Measurements from ENCODE around the gene SLC13A4. TPM values are rescaled to one million over a fixed set of nuclear protein-coding genes. Genes with fewer than 3 reads are reported as not detected.

SLC13A4 gene
- total and polyA plus RNA-seq, 8 donors: 0.08 TPM; not detected in 7

GRCh38 chr7:135761751-135762488 lies 33.9 kb upstream of the SLC13A4 start:
- 51 to 64% methylated on average over 10 of the region's 10 CpGs for WGBS, 2 donors
- no peak for DNase-seq

GRCh38 chr7:135759532-135759931 lies 31.5 kb upstream of the SLC13A4 start:
- Histone ChIP-seq H3K36me3 (no peaks in the 10 kb centered on the region), H3K4me3 (no peak overlapping the region), H3K4me1 (no peaks in the 10 kb centered on the region), H3K27ac (no peak overlapping the region), H3K9me3 (no peaks in the 10 kb centered on the region), H3K27me3 (no peaks in the 10 kb centered on the region)
- 47 to 66% methylated on average over 4 of the region's 4 CpGs for WGBS, 2 donors
- FAIRE-seq (no peak), DNase-seq (no peak), ATAC-seq (no peak)
- intact Hi-C loops (cut with DNase I): no loop called here
- TF ChIP-seq CTCF (IDR thresholded peaks at IDR 0.05): no peak

More at GRCh38 chr7:135761751-135762488, 33.9 kb upstream of the SLC13A4 start:
- no peaks in the 10 kb centered on the region for H3K27me3 ChIP-seq
- no peaks in the 10 kb centered on the region for H3K4me1 ChIP-seq
- ATAC-seq (no peak), FAIRE-seq (no peak)
- no peaks in the 10 kb centered on the region for H3K36me3 ChIP-seq
- intact Hi-C loops (cut with DNase I): no loop called here
- TF ChIP-seq CTCF (IDR thresholded peaks at IDR 0.05): no peak
- H3K27ac ChIP-seq: no peak overlapping the region
- no peak overlapping the region for H3K4me3 ChIP-seq
- H3K9me3 ChIP-seq: no peaks in the 10 kb centered on the region

- peak in 1 of 4 donors; percentile 33 for ATAC-seq
Measured at GRCh38 chr7:135758531-135758932, 30.5 kb upstream of the SLC13A4 start.

GRCh38 chr7:135757719-135758411 lies 29.9 kb upstream of the SLC13A4 start:
- intact Hi-C loops (cut with DNase I): no loop called here
- Histone ChIP-seq H3K9me3 (no peaks in the 10 kb centered on the region), H3K27me3 (no peaks in the 10 kb centered on the region), H3K36me3 (no peaks in the 10 kb centered on the region), H3K4me3 (no peak overlapping the region), H3K4me1 (no peaks in the 10 kb centered on the region), H3K27ac (no peak overlapping the region)
- 59 to 67% methylated on average over 8 of the region's 8 CpGs for WGBS, 2 donors
- no peak for TF ChIP-seq CTCF (IDR thresholded peaks at IDR 0.05)
- no peak for FAIRE-seq
- ATAC-seq: peak in 1 of 4 donors; percentile 31
- DNase-seq: no peak

More at GRCh38 chr7:135758531-135758932, 30.5 kb upstream of the SLC13A4 start:
- intact Hi-C loops (cut with DNase I): no loop called here
- no peak for FAIRE-seq
- WGBS, 2 donors: 45 to 57% methylated on average over 5 of the region's 5 CpGs
- no peaks in the 10 kb centered on the region for H3K36me3 ChIP-seq
- no peaks in the 10 kb centered on the region for H3K4me1 ChIP-seq
- no peak overlapping the region for H3K27ac ChIP-seq
- DNase-seq: no peak
- no peak for TF ChIP-seq CTCF (IDR thresholded peaks at IDR 0.05)
- no peak overlapping the region for H3K4me3 ChIP-seq
- no peaks in the 10 kb centered on the region for H3K27me3 ChIP-seq
- H3K9me3 ChIP-seq: no peaks in the 10 kb centered on the region

GRCh38 chr7:135756191-135756590 lies 28.2 kb upstream of the SLC13A4 start:
- ATAC-seq (no peak), FAIRE-seq (no peak), DNase-seq (no peak)
- H3K27me3 ChIP-seq: no peaks in the 10 kb centered on the region
- WGBS, 2 donors: 48 to 61% methylated on average over 5 of the region's 5 CpGs
- H3K4me3 ChIP-seq: no peak overlapping the region
- intact Hi-C loops (cut with DNase I): no loop called here
- H3K4me1 ChIP-seq: no peaks in the 10 kb centered on the region
- no peaks in the 10 kb centered on the region for H3K36me3 ChIP-seq
- no peaks in the 10 kb centered on the region for H3K9me3 ChIP-seq
- no peak for TF ChIP-seq CTCF (IDR thresholded peaks at IDR 0.05)
- H3K27ac ChIP-seq: no peak overlapping the region

Measured in pancreas (tissue), 10 donors.